Measurements from ENCODE around the gene ZSCAN31.

GRCh38 chr6:28334286-28335039, 1.5 kb downstream of the ZSCAN31 start:
- TF ChIP-seq CTCF (IDR thresholded peaks at IDR 0.05 in 4 of 5, conservative IDR thresholded peaks at IDR 0.05 in 1 of 5) (no peak), POLR2A (IDR thresholded peaks at IDR 0.05) (no peak)

All from gastrocnemius medialis (tissue), 4 donors.